Adrenal gland (tissue), 19 donors: Measurements from ENCODE around the gene CCNA2. TPM values are rescaled to one million over a fixed set of nuclear protein-coding genes. Genes with fewer than 3 reads are reported as not detected.
A peak's percentile ranks its signal among the peaks of the same experiment; 100 is the strongest.

Experiments
- DNase-seq, 7 donors: peaks; one replicate each; pipeline ENCODE4 v3.0.0-alpha.2; 2019 to 2020
- H3K27ac ChIP-seq, 5 donors: fragments of 200-600 bp; sonication (generic) in 4 of 5; 1 replicate in 3 of 5; 2 replicates in 2 of 5; pipeline versions ENCODE4 v1.5.1 to v1.8.0; 2016 to 2020; ENCODE audit warnings: mild to moderate bottlenecking in 1 of 5
- H3K27me3 ChIP-seq: fragments of 200-600 bp; 2 replicates; pipeline ENCODE4 v1.8.0; 2021
- H3K36me3 ChIP-seq, 2 donors: fragments of 200-600 bp; replicated peaks in 1 of 2; 1 replicate in 1 of 2; 2 replicates in 1 of 2; pipeline versions ENCODE4 v1.5.1 to v1.8.0; 2018 to 2022
- H3K4me1 ChIP-seq, 2 donors: fragments of 200-600 bp; replicated peaks in 1 of 2; 1 replicate in 1 of 2; 2 replicates in 1 of 2; pipeline versions ENCODE4 v1.5.1 to v1.8.0; 2018 to 2021
- H3K4me3 ChIP-seq, 4 donors: fragments of 200-600 bp; sonication (generic) in 3 of 4; one replicate each; pipeline ENCODE4 v1.5.1; 2016 to 2018
- H3K9me3 ChIP-seq, 3 donors: fragments of 200-600 bp; sonication (generic) in 1 of 3; replicated peaks in 1 of 3; 1 replicate in 2 of 3; 2 replicates in 1 of 3; pipeline versions ENCODE4 v1.5.1 to v1.8.0; 2016 to 2021
- POLR2A ChIP-seq, 2 donors: fragments of 450-650 bp; IDR thresholded peaks; one replicate each; pipeline ENCODE4 v1.6.1; 2017; ENCODE audit warnings: antibody characterized with exemption in 2 of 2, mild to moderate bottlenecking in 2 of 2, moderate library complexity in 1 of 2
- WGBS, 4 donors: extraction: QIAGEN DNeasy Blood & Tissue Kit in 2 of 4; methylation state at CpG; one replicate each; pipeline versions ENCODE4 v1.1.5 to v1.1.7; 2013 to 2017; 5-methylcytosine and 5-hydroxymethylcytosine counted together
- intact Hi-C, 2 donors: fragments of 100-400 bp; cut with DNase I; formaldehyde crosslinking; loops; one replicate each; pipeline versions ENCODE4 v1.14.1 to v1.15.0; 2022 to 2023
- long read RNA-seq, 10 donors: library from polyadenylated mRNA in 3 of 10; unstranded in 2 of 10; stranded (forward) in 1 of 10; transcript quantifications; one replicate each; pipeline ENCODE4 v2.0.0 and lab custom pipeline, GENCODE V29; 2021 to 2026
- polyA plus RNA-seq, 3 donors: library from polyadenylated mRNA; stranded (reverse); fragments of 200-250 nt in 2 of 3; fragments of 350-450 nt in 1 of 3; fragmentation: Illumina TruSeq in 1 of 3; extraction: RNeasy Lipid Tissue Mini Kit (QIAGEN cat#74804) in 1 of 3; gene quantifications; one replicate each; pipeline ENCODE4 v1.2.3, GENCODE V29; 2013 to 2014
- total RNA-seq, 9 donors: library from RNA; depleted of rRNA in 4 of 9; stranded (reverse); fragments of >200 nt in 4 of 9; fragments of 120-200 nt in 1 of 9; fragmentation: NEBNext Ultra II Directional in 1 of 9; extraction: Animal tissue kit (Norgen Biotek cat#: 25700) in 1 of 9; gene quantifications; one replicate each; pipeline versions ENCODE4 v1.1.0 to v1.2.4, GENCODE V29; 2013 to 2023
- TF ChIP-seq, protein P1 (sequence below), 6 experiments: fragments of 450-650 bp in 4 of 6; fragments of 200-600 bp in 2 of 6; sonication (generic) in 1 of 6; IDR thresholded peaks; 1 replicate in 5 of 6; 2 replicates in 1 of 6; pipeline versions ENCODE4 v1.5.1 to v1.8.0; 2016 to 2021; ENCODE audit warnings: antibody characterized with exemption in 6 of 6, mild to moderate bottlenecking in 2 of 6, moderate library complexity in 1 of 6
- donor health status: healthy with polysubstance abuse.
- donor health status: Bipolar disorder and iron deficiency.
- donor health status: DM: yes; HTN: yes; CAD: no.
- donor health status: DM: no; HTN: no; CAD: no.
- donor health status: DM: no; HTN: no; CAD: no.
- donor health status: DM: yes; HTN: yes; CAD: no.

Gene CCNA2
- total RNA-seq (10 to 100 TPM in 1 of 9 donors, 1 to 10 TPM in 6, under 1 TPM in 2; 0.24 to 18.9 (median 2.3) TPM), polyA plus RNA-seq (1 to 10 TPM in 2 of 3 donors, under 1 TPM in 1; 0.98 to 3.9 (median 2.7) TPM)
- long read RNA-seq, donor 1, transcript CCNA2-201 (8 exons, 2,797 nt): major isoform, 5 of 5 reads
- long read RNA-seq, donor 1, partial matches to known transcripts: 0 of 5 reads
- long read RNA-seq, donor 1, other reads (novel, unspliced or antisense): 0 of 5 reads
- long read RNA-seq, donor 2, partial matches to known transcripts: 0 of 2 reads
- long read RNA-seq, donor 2, other reads (novel, unspliced or antisense): 0 of 2 reads
- long read RNA-seq, donor 3: 0 reads
- long read RNA-seq, donor 4, partial matches to known transcripts: 0 of 2 reads
- long read RNA-seq, donor 4, other reads (novel, unspliced or antisense): 0 of 2 reads
- long read RNA-seq, donor 5, transcript CCNA2-201 (8 exons, 2,797 nt): major isoform, 8 of 8 reads
- long read RNA-seq, donor 5, partial matches to known transcripts: 0 of 8 reads
- long read RNA-seq, donor 5, other reads (novel, unspliced or antisense): 0 of 8 reads
- long read RNA-seq, donor 6, partial matches to known transcripts: 0 of 1 reads
- long read RNA-seq, donor 6, other reads (novel, unspliced or antisense): 0 of 1 reads
- long read RNA-seq, donor 7, partial matches to known transcripts: 21 of 28 reads
- long read RNA-seq, donor 7, other reads (novel, unspliced or antisense): 5 of 28 reads
- long read RNA-seq, donor 8, transcript CCNA2-201 (8 exons, 2,797 nt): major isoform, 7 of 12 reads
- long read RNA-seq, donor 8, partial matches to known transcripts: 5 of 12 reads
- long read RNA-seq, donor 8, other reads (novel, unspliced or antisense): 0 of 12 reads
- long read RNA-seq, donor 9, partial matches to known transcripts: 0 of 2 reads
- long read RNA-seq, donor 9, other reads (novel, unspliced or antisense): 0 of 2 reads
- long read RNA-seq, donor 10, partial matches to known transcripts: 20 of 27 reads
- long read RNA-seq, donor 10, other reads (novel, unspliced or antisense): 6 of 27 reads

DNA sequence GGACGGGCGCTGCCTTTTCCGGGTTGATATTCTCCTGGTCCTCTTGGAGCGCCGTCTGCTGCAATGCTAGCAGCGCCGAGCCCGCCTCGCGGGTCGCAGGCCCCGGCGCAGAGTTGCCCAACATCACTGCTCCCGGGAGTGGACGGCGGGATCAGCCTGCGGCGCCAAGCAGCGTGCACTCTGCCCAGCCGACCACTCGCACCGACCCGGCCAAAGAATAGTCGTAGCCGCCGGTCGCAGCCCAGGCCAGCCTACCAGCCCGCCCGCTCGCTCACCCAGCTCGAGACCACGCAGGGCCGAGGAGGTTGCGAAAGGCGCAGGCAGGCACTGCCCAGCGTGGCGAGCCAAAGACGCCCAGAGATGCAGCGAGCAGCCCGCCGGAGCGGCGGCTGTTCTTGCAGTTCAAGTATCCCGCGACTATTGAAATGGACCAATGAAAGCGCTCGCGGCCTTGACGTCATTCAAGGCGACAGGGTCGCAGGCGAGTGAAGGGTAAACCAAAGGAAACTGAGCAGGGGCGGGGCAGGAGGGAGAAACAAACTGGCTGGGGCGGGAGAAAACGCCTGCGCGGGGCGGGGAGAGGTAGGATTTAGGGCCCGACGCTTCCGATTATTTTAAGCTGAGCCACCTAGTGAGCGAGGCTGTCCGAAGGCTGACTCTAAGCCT lies at the start of gene CCNA2:
Gene CCNA2 (minus strand): TSS at position 379 of the 666 bp plus-strand sequence. CDS start 255 bp downstream, at position 124.
- TF ChIP-seq POLR2A (IDR thresholded peaks at IDR 0.05): peak in 1 of 2 donors; percentile 71
- TF ChIP-seq, protein P1, sequence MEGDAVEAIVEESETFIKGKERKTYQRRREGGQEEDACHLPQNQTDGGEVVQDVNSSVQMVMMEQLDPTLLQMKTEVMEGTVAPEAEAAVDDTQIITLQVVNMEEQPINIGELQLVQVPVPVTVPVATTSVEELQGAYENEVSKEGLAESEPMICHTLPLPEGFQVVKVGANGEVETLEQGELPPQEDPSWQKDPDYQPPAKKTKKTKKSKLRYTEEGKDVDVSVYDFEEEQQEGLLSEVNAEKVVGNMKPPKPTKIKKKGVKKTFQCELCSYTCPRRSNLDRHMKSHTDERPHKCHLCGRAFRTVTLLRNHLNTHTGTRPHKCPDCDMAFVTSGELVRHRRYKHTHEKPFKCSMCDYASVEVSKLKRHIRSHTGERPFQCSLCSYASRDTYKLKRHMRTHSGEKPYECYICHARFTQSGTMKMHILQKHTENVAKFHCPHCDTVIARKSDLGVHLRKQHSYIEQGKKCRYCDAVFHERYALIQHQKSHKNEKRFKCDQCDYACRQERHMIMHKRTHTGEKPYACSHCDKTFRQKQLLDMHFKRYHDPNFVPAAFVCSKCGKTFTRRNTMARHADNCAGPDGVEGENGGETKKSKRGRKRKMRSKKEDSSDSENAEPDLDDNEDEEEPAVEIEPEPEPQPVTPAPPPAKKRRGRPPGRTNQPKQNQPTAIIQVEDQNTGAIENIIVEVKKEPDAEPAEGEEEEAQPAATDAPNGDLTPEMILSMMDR (IDR thresholded peaks at IDR 0.05): no peak
- intact Hi-C loops: no loop called here
- peak within 1 kb of the TSS; percentile 18 to 62 (median 36) for H3K4me3 ChIP-seq
- DNase-seq: peak; percentile 96 to 99 (median 98)
- H3K4me1 ChIP-seq: peaks cover 0 to 14% of the 10 kb centered on the region in 2 donors
- peak within 1 kb of the TSS in 3 of 5 donors; percentile 58 to 75 (median 68) for H3K27ac ChIP-seq
- H3K36me3 ChIP-seq: no peaks in the 10 kb centered on the region
- H3K9me3 ChIP-seq: no peaks in the 10 kb centered on the region
- 0 to 1% (median 0%) methylated on average over 20 to 63 of the region's 63 CpGs for WGBS, 4 donors
- no peaks in the 10 kb centered on the region for H3K27me3 ChIP-seq

DNA sequence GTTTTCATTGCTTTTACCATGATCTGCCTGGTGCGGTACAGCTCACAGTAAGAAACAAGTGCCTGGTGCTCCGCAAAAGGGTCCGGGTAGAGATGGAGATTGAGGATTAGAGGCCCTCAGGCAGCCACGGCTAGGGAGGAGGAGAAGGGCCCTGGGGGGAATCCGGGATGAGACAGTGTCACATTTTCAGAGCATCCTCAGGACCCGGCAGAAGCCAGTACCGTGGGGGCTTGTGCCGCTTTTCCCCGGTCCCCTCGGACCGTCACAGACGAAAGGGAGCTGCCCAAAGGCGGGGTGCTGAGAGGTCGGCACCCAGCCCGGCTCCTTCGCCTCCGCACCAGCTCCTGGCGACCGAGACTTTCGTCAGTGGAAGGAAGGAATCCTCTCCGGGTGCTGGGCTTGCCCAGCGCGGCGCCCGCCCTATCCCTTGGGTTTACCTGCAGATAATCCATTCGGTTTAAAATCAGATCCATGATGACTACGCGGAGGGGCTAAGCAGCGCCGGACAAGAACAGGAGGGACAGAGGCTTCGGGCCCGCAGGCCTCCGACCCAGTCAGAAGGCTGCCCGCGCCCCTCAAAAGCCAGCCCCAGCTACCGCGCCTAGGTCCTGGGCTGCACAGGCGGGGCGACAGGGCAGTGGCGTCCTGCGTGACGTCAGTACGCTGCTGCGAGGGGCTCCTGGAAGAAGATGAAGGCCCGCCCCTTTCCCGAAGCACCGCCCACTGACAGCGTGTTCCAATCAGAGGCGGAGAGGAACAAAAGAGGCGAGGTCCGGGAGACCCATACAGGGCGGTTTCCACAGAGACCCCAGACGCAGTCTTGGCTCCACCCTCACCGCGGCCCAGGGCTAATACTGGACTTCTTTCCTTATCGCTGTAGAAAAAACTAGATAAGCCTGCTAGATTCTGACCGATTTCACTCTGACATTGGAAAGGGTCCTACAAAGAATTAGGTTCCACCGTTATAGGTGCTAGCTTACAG lies 46.4 kb upstream of the CCNA2 start, which contains the start of gene BBS7:
Gene BBS7 (minus strand): TSS at position 634 of the 982 bp plus-strand sequence. CDS start 161 bp downstream, at position 473.
- WGBS, 4 donors: 0 to 2% (median 0%) methylated on average over 11 to 58 of the region's 58 CpGs
- TF ChIP-seq, protein P1 (IDR thresholded peaks at IDR 0.05): no peak
- peak; percentile 63 to 78 for TF ChIP-seq POLR2A (IDR thresholded peaks at IDR 0.05)
- peak; percentile 97 to 99 (median 98) for DNase-seq
- Histone ChIP-seq H3K27me3 (no peaks in the 10 kb centered on the region), H3K4me3 (peak within 1 kb of the TSS; percentile 25 to 78 (median 75)), H3K9me3 (no peaks in the 10 kb centered on the region), H3K27ac (peak within 1 kb of the TSS; percentile 66 to 94 (median 87)), H3K4me1 (no peaks in the 10 kb centered on the region), H3K36me3 (peaks cover 0 to 4% of the 10 kb centered on the region in 2 donors)
- intact Hi-C loops: no loop called here

DNA sequence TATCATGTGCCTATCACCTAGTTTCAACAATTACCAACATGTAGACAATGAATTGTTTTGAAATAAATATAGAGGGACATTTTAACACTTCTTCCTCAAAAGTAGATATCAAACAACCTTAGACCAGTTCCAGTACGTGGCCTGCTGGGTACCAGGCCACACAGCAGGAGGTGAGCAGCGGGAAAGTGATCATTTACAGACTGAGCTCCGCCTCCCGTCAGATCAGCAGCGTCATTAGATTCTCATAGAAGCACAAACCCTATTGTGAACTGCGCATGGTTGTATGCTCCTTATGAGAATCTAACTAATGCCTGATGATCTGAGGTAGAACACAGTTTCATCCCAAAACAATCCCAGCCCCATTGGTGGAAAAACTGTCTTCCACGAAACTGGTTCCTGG lies 40.1 kb upstream of the CCNA2 start:
- no peak overlapping the region for H3K4me3 ChIP-seq
- DNase-seq: no peak
- WGBS, 4 donors: 86 to 94% (median 91%) methylated on average over 7 of the region's 7 CpGs
- H3K27me3 ChIP-seq: no peaks in the 10 kb centered on the region
- TF ChIP-seq, protein P1 (IDR thresholded peaks at IDR 0.05): no peak
- no peak for TF ChIP-seq POLR2A (IDR thresholded peaks at IDR 0.05)
- peaks cover 0 to 21% of the 10 kb centered on the region in 2 donors for H3K36me3 ChIP-seq
- no peaks in the 10 kb centered on the region for H3K9me3 ChIP-seq
- no peak overlapping the region for H3K27ac ChIP-seq
- intact Hi-C loops: no loop called here
- no peaks in the 10 kb centered on the region for H3K4me1 ChIP-seq
